NCI-H128 (cell line): ENCODE results near the gene CTDSPL2.
"Not testable (repeated sequence)": the region's sequence is repeated elsewhere in the genome, so short reads cannot be mapped to it uniquely, and the experiment has no call there.

Source experiments
- DNase-seq: peaks from one replicate; lab custom pipeline; 2025; ENCODE audit not compliant: unreplicated experiment; lab: John Stamatoyannopoulos, UW

CTDSPL2 gene

DNA sequence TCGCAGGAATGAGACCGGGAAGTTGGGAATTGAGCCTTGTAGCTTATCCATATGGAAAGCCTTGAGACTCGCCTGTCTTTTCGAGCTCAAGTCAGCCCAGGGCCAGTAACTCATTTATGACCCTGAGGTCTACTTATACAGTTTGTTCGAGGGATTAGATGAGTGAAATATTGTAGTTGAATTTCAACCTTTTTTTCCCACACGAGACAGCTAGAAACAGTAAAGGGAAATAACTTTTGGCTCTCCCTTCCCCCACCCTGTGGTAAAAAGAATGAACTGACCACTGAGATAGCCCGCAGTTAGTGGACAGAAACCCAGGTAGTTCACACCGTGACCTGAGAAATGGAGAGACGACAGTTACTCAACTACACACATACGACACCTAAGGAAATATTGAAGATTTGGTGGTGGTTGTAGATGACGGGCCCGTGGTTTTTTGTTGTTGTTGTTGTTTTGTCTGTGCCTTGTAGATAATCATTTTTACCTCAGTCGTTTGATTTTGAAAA is 110.4 kb downstream of the CTDSPL2 start:
- DNase-seq, result no peak

DNA sequence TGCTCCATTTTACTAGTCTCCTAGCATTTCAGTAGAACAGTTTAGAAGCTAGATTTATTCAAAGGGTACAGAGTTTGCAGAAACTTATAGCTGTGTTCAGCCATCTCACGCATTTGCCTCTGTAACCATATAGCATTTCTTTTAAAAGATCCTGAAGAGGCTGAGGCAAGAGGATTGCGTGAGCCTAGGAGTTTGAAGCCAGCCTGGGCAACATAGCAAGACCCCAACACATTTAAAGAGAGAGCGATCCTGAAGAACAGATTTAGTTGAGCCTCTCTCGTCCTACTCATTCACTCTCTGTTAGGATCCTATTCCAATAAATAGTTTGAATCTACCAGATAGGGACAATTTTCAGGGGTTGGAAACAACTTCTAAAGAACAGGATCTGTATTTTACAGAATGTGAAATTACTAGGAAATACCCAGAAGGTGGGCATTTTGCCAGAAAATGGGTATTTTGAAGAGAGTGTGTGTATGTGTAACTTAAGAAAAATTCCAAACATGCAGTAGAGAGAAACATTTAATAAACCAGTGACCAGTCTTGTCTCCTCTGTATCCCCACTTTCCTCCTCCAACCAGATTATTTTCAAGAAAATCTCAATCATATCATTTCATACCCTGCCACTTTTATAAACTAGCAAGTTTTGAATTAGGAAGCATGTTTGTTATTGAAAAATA is 114.0 kb downstream of the CTDSPL2 start:
- DNase-seq, result no peak

DNA sequence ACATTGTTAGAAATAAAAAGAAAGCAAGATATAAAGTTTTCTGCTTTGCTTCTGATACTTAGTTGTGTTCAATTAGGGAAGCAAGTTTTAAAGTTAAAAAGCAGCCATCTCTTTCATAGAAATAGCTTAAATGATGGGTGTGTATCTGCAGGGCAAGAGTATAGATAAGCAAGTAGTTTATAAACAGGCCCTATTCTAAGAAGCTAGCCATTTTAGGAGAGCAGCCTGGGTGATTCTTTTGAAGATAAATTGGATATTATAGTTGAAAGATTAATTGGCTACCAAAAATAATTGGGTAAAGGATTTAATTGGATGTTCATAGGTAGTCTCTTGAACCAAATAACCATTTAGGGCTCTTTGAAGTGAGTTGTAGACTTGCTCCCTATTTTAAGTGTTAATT is 115.2 kb downstream of the CTDSPL2 start:
- no peak for DNase-seq

DNA sequence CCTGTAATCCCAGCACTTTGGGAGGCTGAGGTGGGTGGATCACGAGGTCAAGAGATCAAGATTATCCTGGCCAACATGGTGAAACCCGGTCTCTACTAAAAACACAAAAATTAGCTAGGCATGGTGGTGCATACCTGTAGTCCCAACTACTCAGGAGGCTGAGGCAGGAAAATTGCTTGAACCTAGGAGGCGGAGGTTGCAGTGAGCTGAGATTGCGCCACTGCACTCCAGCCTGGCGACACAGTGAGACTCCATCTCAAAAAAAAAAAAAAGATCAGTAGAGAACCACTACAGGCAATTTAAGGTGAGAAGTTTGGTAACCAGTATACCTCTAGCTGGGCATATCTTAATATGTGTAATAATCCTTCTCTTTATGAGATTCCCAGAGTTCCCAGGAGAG is 117.3 kb downstream of the CTDSPL2 start:
- DNase-seq, result not testable (repeated sequence)

DNA sequence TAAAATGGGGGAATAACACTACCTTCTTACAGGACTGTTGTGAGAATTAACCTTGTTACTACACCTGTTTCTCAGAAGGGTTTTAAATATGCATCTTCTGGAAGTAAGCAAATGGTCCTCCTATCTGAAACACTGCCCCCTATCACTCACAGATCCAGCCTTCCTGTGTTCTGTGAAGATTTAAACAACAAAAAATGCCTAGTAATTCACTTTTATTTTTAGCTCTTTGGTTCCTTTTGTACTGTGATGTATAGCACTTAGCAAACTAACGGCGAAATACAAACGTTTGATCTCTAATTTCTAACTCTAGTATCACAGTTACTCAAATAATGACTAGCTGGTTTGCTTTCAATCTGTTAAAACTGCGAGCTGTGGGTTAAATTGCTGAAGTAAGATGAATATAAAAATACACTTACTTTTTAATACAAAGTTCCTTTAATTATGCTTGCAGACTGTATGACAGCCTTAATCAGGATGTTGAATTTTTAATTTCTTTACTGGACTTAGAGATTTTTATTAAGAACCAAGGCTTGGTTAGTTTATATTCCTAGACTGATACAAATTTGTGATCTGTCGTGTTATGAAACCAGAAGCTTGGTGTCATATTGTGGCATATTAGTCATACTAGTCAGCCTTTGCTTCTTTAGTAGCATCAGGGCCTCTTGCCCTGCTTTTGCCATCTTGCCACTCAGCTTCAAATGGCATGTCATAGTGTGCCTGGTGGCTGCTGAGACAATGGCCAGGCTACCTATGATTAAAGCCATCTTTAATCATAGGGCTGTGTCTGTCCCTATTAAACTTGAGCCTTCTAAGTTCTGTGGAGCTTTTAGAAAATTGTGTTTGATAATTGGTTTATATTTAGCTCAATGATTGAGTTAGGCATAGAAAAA is 118.7 kb downstream of the CTDSPL2 start:
- no peak for DNase-seq

DNA sequence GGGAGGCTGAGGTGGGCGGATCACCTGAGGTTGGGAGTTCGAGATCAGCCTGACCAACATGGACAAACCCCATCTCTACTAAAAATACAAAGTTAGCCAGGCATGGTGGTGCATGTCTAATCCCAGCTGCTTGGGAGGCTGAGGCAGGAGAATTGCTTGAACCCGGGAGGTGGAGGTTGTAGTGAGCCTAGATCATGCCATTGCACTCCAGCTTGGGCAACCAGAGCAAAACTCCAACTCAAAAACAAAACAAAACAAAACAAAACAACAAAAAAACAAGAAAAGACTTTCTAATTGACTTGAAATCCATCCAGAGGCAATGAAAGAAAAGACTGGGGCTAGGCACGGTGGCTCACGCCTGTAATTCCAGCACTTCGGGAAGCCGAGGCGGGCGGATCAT is 121.7 kb downstream of the CTDSPL2 start:
- not testable (repeated sequence) for DNase-seq

DNA sequence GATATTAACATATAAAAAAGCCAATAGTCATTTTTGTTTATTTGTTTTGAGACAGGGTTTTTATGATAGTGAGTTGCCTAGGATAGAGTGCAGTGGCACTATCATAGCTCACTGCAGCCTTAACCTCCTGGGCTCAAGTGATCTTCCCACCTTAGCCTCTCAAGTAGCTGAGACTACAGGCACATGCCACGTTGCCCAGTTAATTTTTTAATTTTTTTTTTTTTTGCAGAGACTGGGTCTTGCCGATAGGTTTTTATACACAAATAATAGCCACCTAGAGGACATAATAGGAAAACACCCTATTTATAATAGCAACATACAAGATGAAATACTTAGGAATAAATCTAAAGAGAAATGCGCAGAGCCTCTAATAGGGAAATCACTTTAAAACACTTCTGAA is 122.8 kb downstream of the CTDSPL2 start:
- no peak for DNase-seq

DNA sequence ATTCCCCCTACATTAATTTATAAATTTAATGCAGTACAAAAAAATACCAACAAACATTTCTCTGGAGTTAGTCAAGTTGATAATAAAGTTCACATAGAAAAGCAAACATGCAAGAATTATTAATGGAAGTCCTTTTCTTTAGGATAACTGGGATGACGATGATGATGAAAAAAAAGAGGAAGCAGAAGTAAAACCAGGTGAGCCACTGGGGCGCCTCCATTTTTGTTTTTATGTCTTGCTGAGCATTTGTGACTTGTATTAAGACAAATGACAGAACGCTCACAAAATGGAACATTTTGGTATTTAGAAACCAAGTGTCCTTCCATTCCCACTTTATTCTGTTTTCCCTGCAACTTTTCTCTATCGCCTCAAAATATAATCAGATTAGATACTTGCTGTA is 123.3 kb downstream of the CTDSPL2 start:
- no peak for DNase-seq

DNA sequence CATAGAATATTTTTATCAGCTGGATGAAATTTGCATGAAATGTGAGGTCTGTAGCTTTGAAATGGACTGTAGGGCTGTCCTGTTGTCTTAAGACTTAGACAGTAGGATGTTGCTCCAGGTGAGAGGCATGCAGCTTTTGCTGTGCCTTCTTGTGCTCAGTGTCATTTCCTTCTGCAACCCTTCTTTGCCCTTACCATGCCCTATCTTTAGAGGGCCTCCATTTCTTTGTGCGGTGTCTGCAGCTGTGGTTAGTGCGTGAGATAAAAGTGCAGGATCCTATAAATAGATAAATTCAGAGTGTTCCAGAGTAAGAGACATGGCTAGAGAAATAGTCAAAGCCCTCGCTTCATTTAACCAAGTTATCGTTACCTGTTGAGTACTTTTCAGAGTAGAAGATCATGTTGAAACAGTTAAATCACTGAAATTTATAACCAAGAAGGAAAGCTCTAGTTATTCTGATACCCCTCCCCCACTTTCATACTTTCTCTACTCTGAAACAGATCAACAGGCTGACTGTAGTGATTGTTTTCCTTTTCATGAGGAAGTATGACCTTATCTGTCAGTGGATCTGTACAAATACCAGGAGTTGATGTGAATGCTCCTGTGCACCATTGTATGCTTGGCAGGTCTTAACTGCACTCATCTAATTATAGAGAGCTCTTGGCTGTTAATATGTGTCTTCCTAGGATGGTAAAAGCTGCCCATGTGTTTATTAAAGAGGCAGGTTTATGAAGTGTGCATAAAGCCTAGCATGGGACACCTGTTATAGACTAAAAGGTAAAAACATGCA is 127.7 kb downstream of the CTDSPL2 start:
- DNase-seq, result no peak

DNA sequence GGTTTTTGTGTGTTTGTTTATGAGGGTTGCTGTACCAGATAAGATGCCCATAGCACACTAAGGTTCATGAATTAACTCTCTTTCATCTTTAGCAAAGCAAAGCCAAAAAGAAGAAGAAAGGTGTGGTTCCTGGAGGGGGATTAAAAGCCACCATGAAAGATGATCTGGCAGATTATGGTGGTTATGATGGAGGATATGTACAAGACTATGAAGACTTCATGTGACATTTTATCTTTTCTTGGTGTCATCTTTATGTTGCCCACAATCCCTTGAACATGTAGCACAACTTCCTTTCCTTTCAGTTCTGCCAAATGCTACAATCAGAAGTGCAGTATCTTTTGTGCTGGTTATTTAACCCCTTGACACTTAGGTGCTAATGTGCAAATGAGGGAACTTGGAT is 133.5 kb downstream of the CTDSPL2 start:
- not testable (repeated sequence) for DNase-seq

DNA sequence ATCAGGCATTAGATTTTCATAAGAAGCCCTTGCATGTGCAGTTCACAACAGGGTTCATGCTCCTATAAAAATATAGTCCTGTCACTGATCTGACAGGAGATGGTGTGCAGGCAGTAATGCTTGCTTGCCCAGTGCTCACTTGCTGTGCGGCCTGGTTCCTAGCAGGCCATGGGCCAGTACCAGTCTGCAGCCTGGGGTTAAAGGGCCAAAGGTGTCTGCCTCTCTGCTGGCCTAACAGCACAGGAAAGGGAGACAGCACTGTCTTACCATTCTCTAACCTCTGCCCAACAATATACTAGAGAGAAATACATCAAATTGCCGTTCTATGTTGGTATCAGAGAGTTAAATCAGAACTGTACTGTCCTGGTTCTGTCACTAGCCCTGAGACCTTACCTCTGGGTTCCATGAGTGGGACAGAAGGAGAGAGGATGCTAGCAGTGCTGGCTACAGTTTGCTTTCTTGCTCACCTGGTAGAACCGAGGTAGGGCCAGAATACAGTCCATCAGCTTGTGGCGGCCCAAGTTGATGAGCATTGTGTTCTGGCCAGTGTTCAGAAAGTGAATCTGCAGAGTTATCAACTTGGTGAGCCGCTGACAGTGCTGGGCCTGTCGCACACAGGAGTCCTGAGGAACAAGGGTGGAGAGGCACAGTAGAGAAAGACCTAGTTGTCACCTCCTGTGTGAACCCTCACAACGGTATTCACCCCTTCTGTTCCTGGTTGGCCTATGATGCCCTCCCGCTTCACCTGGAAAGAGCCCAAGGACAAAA is 138.1 kb downstream of the CTDSPL2 start:
- no peak for DNase-seq

DNA sequence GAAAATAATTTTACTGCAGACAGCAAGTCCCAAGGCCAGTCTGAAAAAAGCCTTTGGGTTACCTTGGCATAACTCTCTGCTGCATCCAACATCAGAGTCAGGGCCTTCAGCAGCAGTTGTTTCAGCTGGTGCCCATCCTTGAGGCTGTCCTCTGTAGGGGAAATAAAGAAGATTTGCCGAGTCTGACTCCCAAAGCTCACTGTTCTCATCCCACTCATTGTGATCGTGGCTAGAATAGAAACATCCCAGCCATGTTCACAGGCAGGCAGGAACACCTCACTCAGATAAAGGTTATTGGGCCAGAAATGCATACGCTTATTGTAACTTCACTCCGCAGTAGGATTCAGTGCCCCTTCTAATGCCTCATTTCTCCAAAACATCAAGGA is 138.7 kb downstream of the CTDSPL2 start:
- no peak for DNase-seq

DNA sequence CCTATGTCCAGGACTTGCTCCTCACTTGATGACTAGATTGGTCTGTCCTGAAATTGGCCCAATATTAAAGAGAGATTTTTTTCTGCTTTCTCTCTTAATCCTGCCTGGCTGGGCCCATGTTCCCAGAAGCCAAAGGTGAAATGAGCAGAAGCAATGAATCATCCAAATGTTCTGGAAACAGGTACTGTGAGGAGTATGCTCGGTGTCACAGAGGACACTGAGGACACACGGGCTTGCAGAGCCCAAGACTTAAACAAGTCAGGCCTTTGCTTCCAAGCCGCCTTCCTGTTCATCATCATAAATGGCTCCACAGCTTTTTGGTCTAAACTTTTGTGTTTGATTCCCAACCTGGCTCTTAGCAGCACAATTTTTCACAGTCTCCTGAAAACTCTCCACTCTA is 140.9 kb downstream of the CTDSPL2 start:
- no peak for DNase-seq

DNA sequence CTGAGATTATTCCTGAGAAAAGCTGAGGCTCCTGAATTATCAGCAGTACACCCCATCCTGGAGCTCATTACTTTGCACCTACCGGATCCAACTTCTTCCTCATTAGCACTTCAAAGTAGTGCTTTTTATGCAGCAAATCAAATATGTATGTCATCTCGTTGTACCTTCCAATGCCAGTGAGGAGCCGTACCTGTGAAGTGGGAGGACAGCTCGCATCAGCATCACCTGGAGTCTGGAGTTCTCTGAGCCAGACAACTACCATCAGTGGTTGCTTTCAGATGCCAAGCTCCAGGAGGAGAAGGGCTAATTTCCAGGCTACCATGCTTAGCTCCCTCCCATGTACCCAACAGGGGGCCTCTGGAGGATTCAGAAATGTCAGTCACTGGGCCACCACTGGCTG is 141.9 kb downstream of the CTDSPL2 start:
- DNase-seq, result no peak

DNA sequence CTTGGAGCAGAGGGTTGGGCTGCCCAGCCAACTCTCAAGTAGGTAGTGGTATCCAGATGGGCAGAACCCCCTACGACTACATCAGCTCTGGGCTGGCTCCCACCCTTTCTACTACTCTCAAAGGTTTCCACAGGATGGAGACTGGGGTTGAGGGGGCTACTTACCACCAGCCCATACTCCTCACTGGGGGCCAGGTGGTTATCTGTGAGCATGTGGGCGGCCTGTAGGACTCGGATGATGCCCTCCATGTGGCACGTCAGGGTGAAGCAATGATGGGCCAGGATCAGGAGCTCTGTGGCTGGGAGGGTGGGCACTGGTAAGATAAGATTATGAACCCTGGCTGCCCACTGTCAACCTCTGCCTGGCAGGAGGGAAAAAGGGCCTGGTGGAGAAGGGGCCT is 142.9 kb downstream of the CTDSPL2 start:
- no peak for DNase-seq

DNA sequence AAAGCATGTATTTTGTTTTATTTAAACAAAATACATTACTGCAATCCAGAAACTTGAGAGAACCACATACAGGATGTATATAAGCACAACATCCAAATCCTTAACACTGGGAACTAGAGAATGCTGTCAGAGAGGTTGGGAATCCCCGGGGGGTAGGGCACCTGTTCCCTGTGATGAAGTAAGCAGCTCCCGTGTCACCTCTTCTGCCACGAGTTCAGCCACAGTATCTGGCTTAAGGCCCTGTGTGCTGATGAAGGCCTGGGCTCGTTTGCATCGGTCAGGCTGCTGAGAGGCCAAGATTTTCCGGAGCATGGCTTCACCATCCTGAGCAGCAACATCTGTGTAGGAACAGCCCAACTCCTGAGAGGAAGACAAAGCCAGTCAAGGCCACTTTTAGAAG is 146.0 kb downstream of the CTDSPL2 start:
- DNase-seq, result no peak

DNA sequence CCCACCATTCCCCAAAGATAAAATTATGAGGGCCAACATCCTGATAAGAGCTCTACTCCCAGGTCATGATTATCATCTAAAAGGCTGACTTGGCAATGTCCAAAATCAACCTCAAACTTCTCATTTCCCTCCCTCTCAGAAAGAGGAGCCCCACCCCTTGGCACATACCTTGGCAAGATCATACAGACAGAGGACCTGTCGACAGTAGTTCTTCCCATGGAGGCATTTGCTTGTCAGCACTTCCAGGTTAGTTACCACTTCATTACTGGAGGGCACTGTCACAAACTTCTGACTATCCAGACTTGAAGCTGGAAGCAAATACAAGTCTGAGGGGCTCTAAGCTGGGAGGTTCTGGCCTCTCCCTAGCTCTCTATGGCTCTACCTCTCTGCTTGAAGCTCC is 147.3 kb downstream of the CTDSPL2 start:
- DNase-seq, result no peak
